ENCODE results near the gene KRT8. TPM values are rescaled to one million over a fixed set of nuclear protein-coding genes. Genes with fewer than 3 reads are reported as not detected.

The KRT8 gene
- total RNA-seq, 2 donors from 2014 or later, result 199 to 271 TPM

- Histone ChIP-seq H3K27me3 (no peaks in the 10 kb centered on the region), H3K36me3 (no peaks in the 10 kb centered on the region), H3K9me3 (no peaks in the 10 kb centered on the region), H3K4me1 (peaks cover 0 to 12% of the 10 kb centered on the region in 2 donors), H3K27ac (no peak overlapping the region), H3K4me3 (no peak overlapping the region)
- no peak for DNase-seq (ENCODE audit: low spot score)
- TF ChIP-seq, protein P1, sequence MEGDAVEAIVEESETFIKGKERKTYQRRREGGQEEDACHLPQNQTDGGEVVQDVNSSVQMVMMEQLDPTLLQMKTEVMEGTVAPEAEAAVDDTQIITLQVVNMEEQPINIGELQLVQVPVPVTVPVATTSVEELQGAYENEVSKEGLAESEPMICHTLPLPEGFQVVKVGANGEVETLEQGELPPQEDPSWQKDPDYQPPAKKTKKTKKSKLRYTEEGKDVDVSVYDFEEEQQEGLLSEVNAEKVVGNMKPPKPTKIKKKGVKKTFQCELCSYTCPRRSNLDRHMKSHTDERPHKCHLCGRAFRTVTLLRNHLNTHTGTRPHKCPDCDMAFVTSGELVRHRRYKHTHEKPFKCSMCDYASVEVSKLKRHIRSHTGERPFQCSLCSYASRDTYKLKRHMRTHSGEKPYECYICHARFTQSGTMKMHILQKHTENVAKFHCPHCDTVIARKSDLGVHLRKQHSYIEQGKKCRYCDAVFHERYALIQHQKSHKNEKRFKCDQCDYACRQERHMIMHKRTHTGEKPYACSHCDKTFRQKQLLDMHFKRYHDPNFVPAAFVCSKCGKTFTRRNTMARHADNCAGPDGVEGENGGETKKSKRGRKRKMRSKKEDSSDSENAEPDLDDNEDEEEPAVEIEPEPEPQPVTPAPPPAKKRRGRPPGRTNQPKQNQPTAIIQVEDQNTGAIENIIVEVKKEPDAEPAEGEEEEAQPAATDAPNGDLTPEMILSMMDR (IDR thresholded peaks at IDR 0.05), result no peak
Measured at GRCh38 chr12:52920937-52921336, 16.1 kb upstream of the KRT8 start.

GRCh38 chr12:52918784-52919183 is 13.9 kb upstream of the KRT8 start:
- no peak overlapping the region for H3K27ac ChIP-seq
- no peaks in the 10 kb centered on the region for H3K27me3 ChIP-seq
- no peaks in the 10 kb centered on the region for H3K9me3 ChIP-seq
- no peak for DNase-seq (ENCODE audit: low spot score)
- TF ChIP-seq, protein P1 (IDR thresholded peaks at IDR 0.05), result no peak
- H3K36me3 ChIP-seq, result no peaks in the 10 kb centered on the region
- no peak overlapping the region for H3K4me3 ChIP-seq
- no peaks in the 10 kb centered on the region for H3K4me1 ChIP-seq

DNA sequence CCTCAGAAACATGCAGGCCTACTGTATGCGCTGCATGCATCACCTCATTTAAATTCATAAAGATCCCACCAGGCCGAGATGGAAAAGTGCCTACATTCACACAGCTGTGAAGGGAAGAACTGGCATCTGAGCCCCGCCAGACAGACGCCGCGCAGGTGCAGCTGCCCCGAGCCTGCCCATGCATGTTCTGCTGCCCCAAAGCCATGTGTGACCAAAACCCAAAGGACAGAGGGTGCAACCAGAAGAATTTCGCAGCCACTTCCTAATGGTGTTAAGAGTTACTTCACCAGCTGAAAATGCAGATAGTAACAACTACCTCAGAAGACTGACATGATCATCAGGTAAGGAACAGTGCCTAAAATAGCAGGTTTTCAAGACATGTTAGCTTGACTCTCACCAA is 13.5 kb upstream of the KRT8 start:
- H3K27ac ChIP-seq, result no peak overlapping the region
- DNase-seq (ENCODE audit: low spot score), result no peak
- H3K27me3 ChIP-seq, result no peaks in the 10 kb centered on the region
- no peak overlapping the region for H3K4me3 ChIP-seq
- TF ChIP-seq, protein P1 (IDR thresholded peaks at IDR 0.05), result no peak
- no peaks in the 10 kb centered on the region for H3K4me1 ChIP-seq
- no peaks in the 10 kb centered on the region for H3K36me3 ChIP-seq
- no peaks in the 10 kb centered on the region for H3K9me3 ChIP-seq

- no peaks in the 10 kb centered on the region for H3K36me3 ChIP-seq
- no peaks in the 10 kb centered on the region for H3K9me3 ChIP-seq
- no peak for DNase-seq (ENCODE audit: low spot score)
- H3K4me1 ChIP-seq, result no peaks in the 10 kb centered on the region
- no peaks in the 10 kb centered on the region for H3K27me3 ChIP-seq
- TF ChIP-seq, protein P1 (IDR thresholded peaks at IDR 0.05), result no peak
- H3K4me3 ChIP-seq, result no peak overlapping the region
- no peak overlapping the region for H3K27ac ChIP-seq
Measured at GRCh38 chr12:52917800-52918199, 12.9 kb upstream of the KRT8 start.

- no peaks in the 10 kb centered on the region for H3K9me3 ChIP-seq
- TF ChIP-seq, protein P1 (IDR thresholded peaks at IDR 0.05), result no peak
- H3K27ac ChIP-seq, result no peak overlapping the region
- H3K36me3 ChIP-seq, result no peaks in the 10 kb centered on the region
- no peaks in the 10 kb centered on the region for H3K27me3 ChIP-seq
- no peaks in the 10 kb centered on the region for H3K4me1 ChIP-seq
- DNase-seq (ENCODE audit: low spot score), result no peak
- H3K4me3 ChIP-seq, result no peak overlapping the region
Measured at GRCh38 chr12:52916216-52916615, 11.3 kb upstream of the KRT8 start.

DNA sequence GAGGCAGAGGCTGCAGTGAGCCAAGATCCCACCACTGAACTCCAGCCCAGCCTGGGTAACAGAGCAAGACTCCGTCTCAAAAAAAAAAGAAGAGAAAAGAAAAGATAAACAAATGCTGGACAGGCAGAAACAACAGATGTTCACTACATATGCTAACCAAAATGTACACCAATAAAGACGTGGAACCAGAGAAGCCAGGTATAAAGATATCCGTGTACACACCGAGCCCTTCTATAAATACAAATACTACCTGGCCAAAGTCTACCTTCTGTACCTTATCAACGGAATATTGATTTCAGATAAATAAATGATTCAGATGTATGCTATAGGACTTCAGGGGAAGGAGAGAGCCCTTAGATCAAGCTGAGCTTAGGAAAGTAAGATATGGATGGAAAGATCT is 10.8 kb upstream of the KRT8 start:
- Histone ChIP-seq H3K9me3 (no peaks in the 10 kb centered on the region), H3K4me1 (no peaks in the 10 kb centered on the region), H3K27ac (no peak overlapping the region), H3K27me3 (no peaks in the 10 kb centered on the region), H3K4me3 (no peak overlapping the region), H3K36me3 (no peaks in the 10 kb centered on the region)
- TF ChIP-seq, protein P1 (IDR thresholded peaks at IDR 0.05), result no peak
- no peak for DNase-seq (ENCODE audit: low spot score)
